GM13977 (cell line): ENCODE results near the gene FAM136A.

Experiments
- DNase-seq: peaks from one replicate; pipeline ENCODE4 v3.0.0; 2012; ENCODE audit warnings: low spot score
- CTCF ChIP-seq: IDR thresholded peaks from 2 replicates; pipeline ENCODE4 v1.5.1; 2012; ENCODE audit warnings: mild to moderate bottlenecking, control low read depth; ENCODE audit not compliant: insufficient read depth; ENCODE audit errors: extremely low read depth, missing control alignments
- in situ Hi-C: fragments of 300-500 bp; cut with MboI; formaldehyde crosslinking; loops from one replicate; pipeline ENCODE4 v1.12.0; 2022; ENCODE audit warnings: low sequenced_read_pairs, low pct_unique_long_range_greater_than_20kb, mixed read lengths, inconsistent platforms; ENCODE audit not compliant: unreplicated experiment

FAM136A gene

DNA sequence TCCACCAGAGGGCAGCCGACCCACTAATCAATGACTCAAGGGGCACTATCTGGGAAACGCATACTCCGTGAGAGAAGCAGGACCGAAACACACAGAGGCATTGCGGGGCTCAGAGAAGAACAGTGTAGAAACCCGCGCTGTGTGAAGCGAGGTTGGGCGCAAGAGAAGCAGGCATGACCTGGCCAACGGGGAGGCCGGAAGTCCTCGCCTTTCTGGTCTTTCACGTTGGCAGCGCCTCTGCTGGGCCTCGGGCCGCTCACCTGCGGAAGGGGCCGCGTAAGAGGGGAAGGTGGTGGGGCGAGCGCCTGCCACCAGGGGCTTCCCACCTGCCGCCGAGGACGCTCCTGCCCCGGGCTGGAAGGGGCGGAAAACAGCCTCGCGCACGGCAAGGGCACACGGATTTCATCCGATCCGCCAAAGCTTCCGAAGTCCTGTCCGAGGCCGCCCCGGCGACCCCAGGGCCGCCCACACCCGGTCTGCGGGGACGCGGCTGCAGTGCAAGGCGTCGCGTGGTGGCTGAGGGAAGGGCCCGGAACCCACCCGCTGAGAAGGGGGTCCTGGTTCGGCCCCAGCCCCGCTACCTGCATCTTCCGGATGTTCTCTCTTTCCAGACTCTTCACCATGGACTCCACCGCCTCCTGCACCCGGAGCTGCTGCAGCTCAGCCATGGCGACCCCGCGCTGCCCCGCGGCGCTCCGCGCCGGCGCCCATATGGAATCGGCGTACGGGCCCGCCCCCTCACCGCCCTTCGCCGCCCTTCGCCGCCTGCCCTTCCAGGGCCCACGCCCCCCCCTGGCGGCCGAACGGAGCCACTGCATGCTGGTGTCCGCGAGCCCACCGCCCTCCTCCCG, at the start of gene FAM136A:
Gene FAM136A, minus strand, starts transcription at position 724 of the 851 bp plus-strand sequence. Its CDS starts 56 bp downstream, at position 668.
- DNase-seq = peak; percentile 91
- peak; percentile 93 for TF ChIP-seq CTCF
- in situ Hi-C loops = loop anchor here (10.0 kb wide), 1 partner anchor 333 kb away; no protein-coding TSS in a partner anchor

GRCh38 chr2:70349921-70350685, 48.2 kb upstream of the FAM136A start:
- TF ChIP-seq CTCF = no peak
- DNase-seq = no peak
- in situ Hi-C loops = no loop called here

- in situ Hi-C loops = no loop called here
- TF ChIP-seq CTCF = no peak
- DNase-seq = no peak
These were observed 46.0 kb upstream of the FAM136A start for GRCh38 chr2:70347831-70348230.

- DNase-seq = no peak
- TF ChIP-seq CTCF = no peak
These were observed 42.3 kb upstream of the FAM136A start for GRCh38 chr2:70344195-70344594.

GRCh38 chr2:70341477-70341765, 39.6 kb upstream of the FAM136A start:
- TF ChIP-seq CTCF = no peak
- no peak for DNase-seq
- in situ Hi-C loops = no loop called here

More at GRCh38 chr2:70344195-70344594, 42.3 kb upstream of the FAM136A start:
- in situ Hi-C loops = no loop called here

DNA sequence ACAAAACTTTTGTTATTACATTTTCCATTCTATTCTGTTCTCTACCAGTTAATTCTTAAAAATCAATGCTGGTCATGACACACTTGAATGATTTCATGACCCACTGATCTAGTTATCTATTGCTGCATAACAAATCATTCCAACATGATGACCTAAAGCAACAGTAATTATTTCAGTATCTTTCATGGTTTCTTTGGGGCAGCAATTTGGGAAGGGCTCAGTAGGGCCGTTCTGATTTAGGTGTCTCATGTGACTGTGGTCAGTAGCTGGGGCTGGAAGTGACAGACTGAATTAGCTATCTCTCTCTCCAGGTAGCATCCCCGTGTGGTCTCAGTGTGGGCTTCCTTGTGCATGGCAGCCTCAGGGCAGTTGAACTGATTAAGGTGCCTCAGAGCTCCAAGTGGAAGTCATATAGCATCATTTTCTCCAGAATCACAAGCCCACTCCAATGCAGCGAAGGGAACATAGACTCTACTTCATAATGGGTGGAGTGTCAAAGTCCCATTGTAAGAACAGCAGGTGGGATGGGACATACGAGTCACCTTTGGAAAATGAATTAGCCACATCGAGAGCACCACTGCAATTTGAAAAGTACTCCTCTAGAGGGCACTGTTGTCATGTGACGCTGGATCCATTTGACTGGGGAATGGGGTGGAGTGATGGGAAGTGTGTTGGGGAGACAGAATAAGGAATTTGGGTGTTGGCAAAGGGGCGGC, 39.1 kb upstream of the FAM136A start:
- DNase-seq = peak; percentile 64
- in situ Hi-C loops = no loop called here
- TF ChIP-seq CTCF = peak; percentile 75
